ENCODE measurements around the gene EML4. TPM values are rescaled to one million over a fixed set of nuclear protein-coding genes. Genes with fewer than 3 reads are reported as not detected.

Gene EML4
- polyA plus RNA-seq, 1 of the 3 experiments (the other 2 are of a cell fraction), result 35.0 TPM

GRCh38 chr2:42229949-42230348, 60.8 kb downstream of the EML4 start:
- H4K20me1 ChIP-seq (ENCODE audit: insufficient read depth), result peaks cover 13% of the 10 kb centered on the region
- ChIA-PET CTCF (interaction anchor here (0.8 to 3.9 kb wide), 10 partner anchors 10 to 376 kb away, joined by 3 to 15 read pairs (median 5); no protein-coding TSS in a partner anchor), POLR2A (no interaction called here)
- H3K9ac ChIP-seq, result no peak overlapping the region
- peaks cover 65% of the 10 kb centered on the region for H3K79me2 ChIP-seq (ENCODE audit: insufficient read depth)
- no peak for DNase-seq
- no peak overlapping the region for H2AFZ ChIP-seq (ENCODE audit: low read depth)
- H3K36me3 ChIP-seq (replicated peaks in 1 of 2; ENCODE audit: control insufficient read depth in 1 of 2, insufficient read depth in 2 of 2, low read length in 1 of 2), result peaks cover 0 to 6% of the 10 kb centered on the region in 2 experiments
- WGBS (ENCODE audit: low lambda C conversion rate), result 100% methylated on average over 2 of the region's 2 CpGs
- H3K4me2 ChIP-seq, result no peak overlapping the region
- H3K4me1 ChIP-seq (ENCODE audit: control insufficient read depth in 1 of 2, insufficient read depth in 2 of 2, low read depth in 1 of 2, low read length in 1 of 2), result peaks cover 3 to 13% of the 10 kb centered on the region in 2 experiments; a peak in 2 of 4 replicates
- H3K4me3 ChIP-seq (ENCODE audit: low read depth in 2 of 2, low read length in 1 of 2), result no peak overlapping the region
- H3K27ac ChIP-seq (ENCODE audit: low read depth in 2 of 2, low read length in 1 of 2), result no peak overlapping the region
- no peaks in the 10 kb centered on the region for H3K9me3 ChIP-seq
- no peaks in the 10 kb centered on the region for H3K27me3 ChIP-seq (ENCODE audit: insufficient read depth)
- no peaks in the 10 kb centered on the region for H3F3A ChIP-seq (replicated peaks; ENCODE audit: insufficient read depth)
- H3K9me2 ChIP-seq, result no peaks in the 10 kb centered on the region
- TF ChIP-seq GABPA (IDR thresholded peaks at IDR 0.05; ENCODE audit: low read depth) (no peak), TAF1 (IDR thresholded peaks at IDR 0.05; ENCODE audit: borderline replicate concordance, low read depth, low read length) (no peak), YY1 (IDR thresholded peaks at IDR 0.05; ENCODE audit: low read depth) (no peak), SMC3 (IDR thresholded peaks at IDR 0.05; ENCODE audit: low read depth, low read length) (no peak), USF1 (IDR thresholded peaks at IDR 0.05; ENCODE audit: borderline replicate concordance, low read depth) (no peak), ELF1 (IDR thresholded peaks at IDR 0.05) (no peak), MXI1 (IDR thresholded peaks at IDR 0.05; ENCODE audit: low read depth, low read length) (no peak), TEAD4 (IDR thresholded peaks at IDR 0.05; ENCODE audit: borderline replicate concordance, insufficient read depth) (no peak), TCF12 (IDR thresholded peaks at IDR 0.05) (no peak), MAX (IDR thresholded peaks at IDR 0.05; ENCODE audit: low read depth) (no peak), CHD2 (IDR thresholded peaks at IDR 0.05; ENCODE audit: low read length, partially characterized antibody) (no peak), PBX3 (IDR thresholded peaks at IDR 0.05) (no peak), FOSL2 (IDR thresholded peaks at IDR 0.05; ENCODE audit: borderline replicate concordance, low read depth) (no peak), ZBTB33 (IDR thresholded peaks at IDR 0.05; ENCODE audit: borderline replicate concordance, low read depth) (no peak), RCOR1 (IDR thresholded peaks at IDR 0.05; ENCODE audit: low read length) (no peak), GATA2 (CRISPR knock-in tag; IDR thresholded peaks at IDR 0.05) (no peak), RAD21 (IDR thresholded peaks at IDR 0.05; ENCODE audit: low read length) (no peak)

All from SK-N-SH (cell line).